Measurements from ENCODE around the gene FMN1.

The FMN1 gene

DNA sequence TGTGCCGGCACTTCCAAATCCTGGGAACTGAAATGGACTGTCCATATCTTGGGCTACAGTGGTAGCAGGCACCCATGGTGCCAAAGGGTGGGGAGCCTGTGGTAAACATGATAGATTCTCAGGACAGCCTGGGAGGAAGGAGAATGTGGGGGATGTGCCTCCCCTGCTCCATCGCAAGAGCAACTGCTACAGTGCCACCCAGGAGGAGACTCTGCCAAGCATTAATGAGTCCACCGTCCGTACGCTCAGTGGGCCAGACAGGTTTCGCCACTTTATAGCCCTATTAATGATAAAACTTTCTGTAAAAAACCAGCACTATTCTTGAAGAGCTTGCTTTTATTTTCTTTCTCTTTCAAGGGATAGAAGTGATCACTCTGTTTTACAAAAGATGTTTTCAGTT lies 75.2 kb downstream of the FMN1 start:
- no peak for DNase-seq

DNA sequence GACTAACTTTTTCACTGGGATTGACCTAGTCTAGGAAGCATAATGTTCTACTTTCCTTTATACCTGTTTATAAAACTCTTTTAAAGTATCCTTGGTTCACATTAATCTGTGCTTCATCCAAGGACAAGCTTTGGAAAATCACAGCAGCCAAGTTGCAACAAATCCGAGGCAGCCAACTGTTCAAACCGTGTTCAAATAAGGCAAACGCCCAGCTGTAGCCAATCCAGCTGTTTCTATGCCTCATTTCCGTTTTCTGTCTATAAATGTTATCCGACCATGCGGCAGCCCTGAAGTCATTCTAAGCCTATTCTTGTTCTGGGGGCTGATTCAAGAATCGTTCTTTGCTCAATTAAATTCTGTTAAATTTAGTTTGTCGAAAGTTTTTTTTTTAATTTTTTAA lies 78.3 kb downstream of the FMN1 start:
- no peak for DNase-seq

DNA sequence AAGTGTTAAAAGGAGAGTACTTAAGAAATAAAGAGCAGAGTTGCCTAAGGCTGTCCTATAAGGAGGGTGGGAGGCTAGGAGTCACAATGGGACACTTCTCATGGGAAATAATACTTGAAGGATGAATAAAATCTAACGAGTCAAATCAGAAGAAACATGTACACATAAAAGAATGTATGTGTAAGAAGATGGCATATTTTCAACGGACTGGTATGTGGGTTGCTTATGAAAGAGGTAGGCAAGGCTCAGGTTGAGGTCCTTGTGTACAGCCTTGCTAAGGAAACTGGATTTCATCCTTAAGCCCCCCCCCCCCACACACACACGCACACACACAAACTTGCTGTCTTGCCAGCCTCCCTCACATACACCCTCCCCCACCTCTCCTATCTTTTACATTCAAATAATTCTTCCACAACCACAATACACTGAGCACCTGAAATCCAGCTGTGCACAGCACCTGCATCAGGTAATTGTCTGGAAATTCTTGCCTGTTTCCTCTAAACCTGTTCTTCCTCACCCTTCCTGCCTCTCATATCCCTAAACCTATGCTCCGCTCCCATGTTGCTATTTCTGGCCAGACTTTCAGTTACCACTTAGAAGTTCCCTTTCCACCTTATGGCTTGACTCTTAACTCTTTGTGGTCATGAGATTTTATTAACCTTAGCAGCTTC lies 79.2 kb downstream of the FMN1 start:
- no peak for DNase-seq

DNA sequence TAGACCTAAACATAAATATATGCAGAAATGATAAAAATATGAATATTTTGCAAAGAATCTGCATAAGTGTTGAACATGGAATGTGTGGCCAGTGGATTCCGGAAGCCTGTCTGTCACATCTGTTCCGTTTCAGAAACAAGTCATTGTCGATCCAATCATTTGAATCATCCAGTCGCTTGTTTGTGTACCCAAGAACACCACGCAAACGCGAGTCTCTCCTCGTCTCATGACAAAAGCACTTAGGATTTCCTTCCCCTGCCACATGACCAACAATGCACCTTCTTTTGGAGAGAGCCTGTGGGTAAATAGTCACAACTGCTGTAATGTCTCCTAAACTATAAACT lies 80.2 kb downstream of the FMN1 start:
- no peak for DNase-seq

DNA sequence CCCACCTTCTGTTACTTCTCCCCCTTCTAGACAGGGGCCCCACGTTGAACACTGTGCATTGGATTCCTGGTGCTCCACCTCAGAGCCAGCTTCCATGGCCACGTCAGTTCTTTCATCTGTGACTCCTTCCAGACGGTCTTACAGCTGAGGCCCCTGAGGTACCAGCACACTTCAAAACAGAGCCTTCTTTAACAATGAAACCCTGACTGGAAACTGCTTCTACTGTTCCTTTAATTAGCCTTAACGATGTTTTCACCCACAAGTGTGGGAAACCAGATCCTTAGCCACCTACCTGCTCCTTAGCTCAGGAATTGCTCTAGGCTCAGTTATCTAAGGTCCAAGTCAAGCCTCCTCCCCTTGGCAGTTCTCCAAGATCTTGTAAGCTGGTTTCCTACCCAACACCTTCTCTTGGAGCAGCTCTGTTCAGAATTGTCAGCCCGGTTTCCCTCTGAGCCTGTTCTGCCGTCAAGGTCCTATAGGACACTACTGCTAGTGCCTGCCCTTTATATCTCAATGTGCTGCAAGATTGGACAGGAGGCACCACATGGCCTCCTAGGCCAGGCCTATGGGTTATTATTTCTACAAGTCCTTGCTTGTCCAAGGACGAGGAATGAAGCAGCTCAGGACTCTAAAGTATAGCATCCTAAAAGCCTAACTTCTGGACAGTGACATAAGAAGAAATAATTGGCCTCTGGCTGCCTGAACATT lies 80.7 kb downstream of the FMN1 start:
- no peak for DNase-seq

DNA sequence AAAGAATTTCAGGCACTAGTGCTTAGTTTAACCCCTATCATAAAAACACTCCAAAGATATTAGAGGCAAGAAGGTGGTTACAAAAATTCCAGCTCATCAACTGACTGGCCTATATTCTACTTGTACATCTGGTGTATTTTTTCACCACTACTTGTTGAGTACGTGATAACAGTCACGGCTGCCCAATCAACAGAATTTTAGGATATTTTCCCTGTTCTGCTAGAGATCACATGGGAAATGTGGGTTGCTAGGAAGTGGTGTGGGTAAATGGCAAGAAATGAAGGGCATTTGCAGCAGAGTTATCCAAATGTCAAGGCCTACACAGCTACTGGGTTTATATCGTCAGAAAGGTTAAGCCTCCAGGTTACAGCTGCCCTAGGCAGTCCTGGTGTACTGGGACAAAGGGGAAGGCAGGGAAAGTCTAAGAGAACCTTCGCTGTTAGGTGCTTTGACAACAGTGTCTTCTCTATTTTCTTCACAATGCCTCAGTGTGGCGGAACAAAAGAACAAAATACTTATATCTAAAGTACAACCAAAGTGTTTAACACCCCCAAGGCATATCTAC lies 81.9 kb downstream of the FMN1 start:
- no peak for DNase-seq

DNA sequence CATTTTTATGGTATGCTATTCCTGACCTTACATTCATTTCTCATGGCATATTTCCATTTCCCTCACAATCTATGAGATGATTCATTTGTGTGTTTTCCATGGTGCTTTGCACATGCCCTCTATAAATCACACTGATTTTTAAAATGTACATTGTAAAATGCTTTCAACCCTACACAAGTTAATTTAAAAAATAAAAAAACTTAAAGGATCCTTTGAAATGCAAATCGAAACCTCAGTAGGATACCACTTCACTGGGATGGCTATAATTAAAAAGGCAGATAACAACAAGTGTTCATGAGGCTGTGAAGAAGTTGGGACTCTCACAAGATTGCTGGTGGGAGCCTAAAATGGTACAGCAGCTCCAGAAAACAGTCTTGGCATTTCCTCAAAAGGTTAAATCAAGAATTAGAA lies 83.5 kb downstream of the FMN1 start:
- no peak for DNase-seq

DNA sequence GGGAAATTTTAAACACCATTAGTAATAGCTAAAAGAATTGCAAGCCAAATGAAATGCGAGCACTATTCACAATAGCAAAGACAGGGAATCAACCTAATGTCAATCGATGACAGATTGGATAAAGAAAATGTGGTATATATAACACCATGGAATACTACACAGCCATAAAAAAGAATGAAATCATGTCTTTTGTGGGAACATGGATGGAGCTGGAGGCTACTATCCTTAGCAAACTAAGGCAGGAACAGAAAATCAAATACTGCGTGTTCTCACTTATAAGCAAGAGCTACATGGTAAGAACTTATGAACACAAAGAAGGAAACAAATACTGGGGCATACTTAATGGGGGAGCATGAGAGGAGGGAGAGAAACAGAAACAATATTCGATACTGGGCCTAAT lies 85.2 kb downstream of the FMN1 start:
- no peak for DNase-seq

DNA sequence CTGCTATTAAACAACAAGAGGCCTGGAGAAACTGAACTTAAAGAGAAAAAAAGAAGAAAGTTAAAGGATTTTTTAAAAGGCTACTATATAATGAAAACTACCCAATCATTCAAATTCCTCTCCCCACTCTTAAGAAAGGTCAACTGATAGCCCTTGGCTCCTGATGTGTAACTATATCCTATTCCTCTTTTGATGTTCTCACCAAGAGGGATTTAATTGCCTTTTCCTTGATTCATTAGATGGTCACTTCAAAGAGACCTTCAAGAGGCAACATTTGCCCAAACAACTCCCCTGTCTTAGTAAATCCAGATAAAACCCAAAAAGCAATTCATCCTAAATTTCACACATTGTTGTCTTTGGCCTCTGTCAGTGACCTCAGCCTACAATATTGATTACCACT lies 86.0 kb downstream of the FMN1 start:
- DNase-seq = no peak

DNA sequence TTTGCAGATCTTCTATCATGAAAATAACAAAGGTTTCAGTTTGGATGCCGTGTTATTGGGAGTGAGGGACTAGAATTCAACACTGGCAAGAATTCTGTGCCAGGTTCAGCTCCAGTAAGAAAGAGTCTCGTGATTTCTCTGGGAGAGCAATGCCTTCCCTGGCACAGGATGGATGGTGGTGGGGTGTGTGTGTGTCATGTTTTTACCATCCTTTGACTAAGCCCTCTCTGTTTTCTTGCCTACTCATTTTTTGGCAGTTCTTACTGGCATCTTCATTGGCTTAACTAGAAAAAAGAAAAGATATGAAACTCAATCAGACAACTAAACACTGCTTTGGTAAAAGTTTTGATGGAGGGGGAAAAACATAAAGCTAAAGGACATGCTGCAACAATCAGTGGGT lies 86.6 kb downstream of the FMN1 start:
- DNase-seq = no peak

DNA sequence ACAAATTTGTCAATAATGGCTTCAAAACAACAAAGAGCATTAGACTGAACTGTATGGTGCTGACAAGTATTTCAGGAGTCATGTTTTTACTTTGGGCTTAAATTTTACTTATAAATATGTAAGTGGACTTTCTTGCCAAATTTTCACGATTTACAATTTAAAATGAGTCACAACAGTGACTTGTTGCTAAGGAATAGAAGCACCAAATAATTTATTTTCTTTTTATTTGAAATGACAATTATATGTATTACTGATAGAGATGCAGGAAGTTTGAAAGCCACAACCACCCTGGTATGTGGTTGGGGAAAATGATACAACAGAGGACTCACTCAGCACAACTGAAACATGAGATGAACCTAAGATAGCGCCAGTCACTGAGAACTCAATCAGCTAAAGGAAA lies 90.3 kb downstream of the FMN1 start:
- no peak for DNase-seq

DNA sequence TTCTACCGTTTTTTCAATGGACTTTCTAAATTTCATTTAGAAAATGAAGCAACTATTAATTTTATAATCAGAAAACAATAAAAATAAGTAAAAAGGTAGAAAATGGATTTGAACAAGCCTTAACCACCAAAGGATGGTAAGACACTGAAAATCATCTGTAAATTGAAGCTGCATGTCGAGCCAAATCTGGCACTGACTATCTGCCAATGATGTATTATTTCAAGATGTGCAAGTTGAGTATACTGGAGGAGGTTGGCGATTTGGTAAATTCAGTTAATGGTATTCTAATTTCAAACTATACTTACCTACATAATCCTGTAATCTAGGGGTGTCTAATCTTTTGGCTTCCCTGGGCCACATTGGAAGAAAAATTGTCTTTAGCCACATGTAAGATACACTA lies 93.5 kb downstream of the FMN1 start:
- DNase-seq = no peak

DNA sequence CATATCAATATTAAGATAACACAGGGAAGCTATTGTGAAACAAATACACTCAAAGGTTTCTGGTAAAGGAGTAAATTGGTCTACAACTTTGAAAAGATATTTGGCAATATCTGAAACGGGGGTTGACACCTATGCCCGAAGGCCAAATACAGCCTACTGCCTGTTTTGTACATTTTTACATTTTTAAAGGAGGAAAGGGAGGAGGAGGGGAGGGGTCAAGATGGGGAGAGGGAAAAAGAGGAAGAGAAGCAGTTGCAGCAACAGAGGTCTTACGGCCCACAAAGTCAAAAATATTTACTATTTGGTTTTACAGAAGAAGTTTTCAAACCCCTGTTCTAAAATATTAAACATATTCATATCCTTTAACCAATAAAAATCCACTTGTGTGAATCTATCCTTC lies 94.2 kb downstream of the FMN1 start:
- DNase-seq = no peak

DNA sequence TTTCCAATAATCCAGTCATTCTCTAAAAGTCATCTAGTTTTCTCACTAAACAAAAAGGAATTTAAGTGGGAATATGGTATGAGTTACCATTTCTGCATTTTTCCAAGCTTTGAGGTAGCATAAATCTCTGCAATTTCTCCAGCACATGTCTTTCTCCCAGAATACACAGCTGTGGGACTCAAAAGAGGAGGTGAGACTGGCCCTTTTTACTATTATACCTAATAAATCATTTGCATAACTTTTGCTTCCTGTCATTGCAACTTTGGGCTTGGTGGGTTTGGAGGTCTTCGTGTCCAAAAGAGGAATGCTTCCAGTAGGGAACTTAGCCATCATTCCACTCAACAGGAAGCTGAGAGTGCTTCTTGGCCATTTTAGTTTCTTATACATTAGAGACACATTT lies 94.8 kb downstream of the FMN1 start:
- DNase-seq = no peak

DNA sequence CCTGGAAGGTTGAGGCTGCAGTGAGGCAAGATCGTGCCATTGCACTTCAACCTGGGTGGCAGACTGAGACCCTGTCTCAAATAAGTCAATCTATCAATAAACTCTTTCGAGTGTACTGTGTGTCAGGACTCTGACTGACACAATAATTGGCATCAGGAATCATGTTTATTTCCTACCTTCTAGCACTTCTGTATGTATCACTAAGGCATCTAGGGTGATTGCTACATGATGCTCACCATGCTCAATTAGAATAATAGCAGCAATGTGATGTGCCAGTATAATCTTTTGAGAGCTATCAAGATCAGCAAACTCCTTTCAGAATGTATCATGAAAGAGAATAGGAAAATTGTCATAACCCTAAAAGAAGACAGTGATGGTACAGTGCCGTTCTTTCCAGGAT lies 95.3 kb downstream of the FMN1 start:
- DNase-seq = no peak

DNA sequence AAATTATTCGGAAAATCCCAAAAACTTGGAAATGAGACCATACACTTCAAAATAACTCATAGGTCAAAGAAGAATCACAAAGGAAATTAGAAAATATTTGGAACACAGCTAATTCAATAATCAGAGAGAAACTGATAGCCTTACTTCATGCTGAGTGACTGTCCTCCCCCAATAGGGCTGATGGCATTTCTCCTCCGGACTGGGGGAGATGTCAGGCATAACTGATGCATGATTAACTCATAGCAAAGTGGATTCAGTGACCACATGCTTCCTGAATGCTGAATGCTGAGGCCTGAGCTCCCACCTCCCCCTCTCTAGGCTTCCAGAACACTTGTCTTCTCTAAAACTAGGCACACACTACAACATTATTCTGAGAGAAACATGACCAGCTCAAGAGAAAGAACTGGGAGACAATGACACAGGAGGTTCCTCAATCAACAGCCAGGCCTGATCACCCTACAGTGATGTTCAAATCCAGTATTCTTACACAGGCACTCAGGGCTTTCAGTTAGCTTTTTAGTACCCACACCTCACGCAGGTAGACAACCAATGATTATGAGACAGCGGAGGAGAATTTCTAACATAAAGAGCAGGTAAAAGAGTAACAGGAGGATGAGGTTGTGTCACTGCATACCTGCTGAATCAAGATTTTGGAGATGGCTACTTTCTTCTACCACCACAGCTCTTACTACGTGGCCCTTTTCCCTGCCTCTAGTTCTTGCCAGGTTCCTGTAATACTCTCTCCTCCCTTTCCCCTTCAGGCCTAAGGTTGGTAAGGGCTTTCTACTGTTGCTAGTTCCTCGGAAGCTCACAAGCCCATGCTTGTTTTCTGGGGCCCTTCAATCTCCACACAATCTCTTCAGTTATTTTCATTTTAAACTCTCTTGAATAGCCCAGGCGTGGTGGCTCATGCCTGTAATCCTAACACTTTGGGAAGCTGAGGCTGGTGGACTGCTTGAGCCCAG lies 96.1 kb downstream of the FMN1 start:
- DNase-seq = no peak

DNA sequence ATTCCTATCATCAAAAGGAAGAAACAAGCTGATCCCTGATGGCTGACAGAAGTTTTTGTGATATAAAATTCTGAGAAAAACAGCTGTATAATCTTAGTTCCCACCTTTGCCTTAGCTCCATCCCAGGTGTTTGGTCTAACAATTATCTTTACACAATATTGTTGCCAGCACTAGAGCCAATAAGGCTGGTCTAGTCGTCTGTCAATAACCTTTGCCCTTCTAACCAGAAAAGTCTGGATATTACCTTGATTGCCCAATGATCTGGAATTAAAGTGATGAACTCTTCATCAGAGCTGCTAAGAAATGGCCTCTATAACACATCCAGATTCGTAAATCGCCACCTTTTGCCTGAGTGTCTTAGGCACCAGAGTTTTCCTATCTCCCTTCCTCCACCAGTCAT lies 98.4 kb downstream of the FMN1 start:
- no peak for DNase-seq

DNA sequence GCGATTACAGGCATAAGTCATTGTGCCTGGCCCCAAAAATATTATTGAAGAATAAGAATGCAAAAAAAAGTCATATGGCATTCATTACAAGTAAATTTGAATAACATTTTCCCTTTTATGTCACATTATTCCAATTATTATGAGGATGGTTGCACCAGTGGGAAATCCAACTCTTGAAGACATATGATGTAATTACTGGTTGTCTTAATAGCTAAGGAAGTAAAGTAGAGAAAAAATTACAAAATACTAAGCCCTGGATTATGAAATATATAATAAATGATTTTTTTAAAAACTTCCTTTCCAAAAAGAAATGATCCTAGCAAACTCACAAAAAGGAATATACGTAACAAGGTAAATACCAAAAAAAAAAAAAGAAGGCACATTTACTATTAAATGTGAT lies 98.9 kb downstream of the FMN1 start:
- no peak for DNase-seq

DNA sequence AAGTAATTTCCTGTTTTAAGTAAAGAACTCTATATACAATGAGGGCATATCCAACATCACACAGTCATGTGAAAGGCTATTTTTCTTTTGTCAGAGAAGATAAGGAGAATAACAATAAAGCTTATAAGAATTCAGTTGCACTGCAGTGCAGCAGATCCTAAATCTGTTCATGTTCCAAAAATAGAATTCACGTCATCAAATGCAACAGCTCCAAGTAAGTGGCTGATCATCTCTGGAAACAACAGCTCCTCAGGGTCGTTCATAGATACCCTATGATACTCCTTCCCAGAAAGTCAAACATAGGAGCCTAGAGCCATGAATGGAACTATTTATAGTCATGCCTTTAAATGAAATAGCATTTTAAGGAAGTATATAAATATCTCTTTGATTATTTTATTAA lies 100.2 kb downstream of the FMN1 start:
- no peak for DNase-seq

DNA sequence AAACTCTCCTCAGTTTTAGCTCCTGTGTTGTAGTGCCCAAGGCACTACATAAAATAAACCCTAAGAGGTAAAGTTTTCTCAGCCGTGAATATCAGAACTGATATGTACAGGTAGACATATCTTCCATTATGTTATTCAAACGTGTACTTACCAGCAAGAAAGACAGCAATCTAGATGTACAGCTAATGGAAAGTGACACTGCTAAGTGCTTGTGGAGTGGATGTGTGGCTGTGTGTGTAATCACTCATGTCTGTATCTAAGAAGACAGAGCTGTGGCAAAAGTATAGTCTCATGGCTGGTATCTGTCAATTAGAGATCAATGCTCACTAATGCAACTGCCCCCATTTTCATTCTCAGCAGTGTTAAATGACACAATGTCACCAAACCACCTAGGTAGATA lies 101.3 kb downstream of the FMN1 start:
- DNase-seq = no peak

DNA sequence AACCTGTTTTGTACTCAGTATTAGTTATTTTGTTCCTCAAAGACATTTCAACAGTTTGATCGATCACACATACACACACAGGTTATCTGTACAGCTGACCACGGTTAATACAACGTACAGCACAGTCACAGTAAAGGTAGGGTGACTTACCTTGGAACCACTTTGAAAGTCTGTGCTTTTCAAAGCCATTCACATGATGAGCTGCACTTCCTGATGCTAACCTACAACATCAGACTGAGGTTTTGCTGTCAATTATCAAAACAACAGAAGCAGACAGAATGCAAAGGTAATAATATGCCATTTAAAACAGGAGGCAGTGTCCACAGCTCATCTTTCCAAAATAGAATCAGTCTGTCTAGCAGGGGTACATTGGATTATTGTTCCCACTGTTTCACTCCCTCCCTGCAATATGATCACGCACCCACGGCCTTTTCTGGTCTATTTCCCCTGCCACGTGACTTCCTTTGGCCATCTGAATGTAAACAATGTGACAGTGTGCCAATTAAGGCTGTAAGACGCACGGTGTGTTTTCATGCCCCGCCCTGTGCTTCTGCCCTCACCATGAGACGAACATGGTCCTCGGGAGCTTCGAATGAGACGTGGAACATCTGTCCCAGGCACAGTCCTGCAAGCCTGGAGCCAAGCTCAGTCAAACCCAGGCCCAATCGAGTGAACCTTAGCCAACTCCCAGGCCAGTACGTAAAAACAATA lies 102.4 kb downstream of the FMN1 start:
- DNase-seq = no peak

DNA sequence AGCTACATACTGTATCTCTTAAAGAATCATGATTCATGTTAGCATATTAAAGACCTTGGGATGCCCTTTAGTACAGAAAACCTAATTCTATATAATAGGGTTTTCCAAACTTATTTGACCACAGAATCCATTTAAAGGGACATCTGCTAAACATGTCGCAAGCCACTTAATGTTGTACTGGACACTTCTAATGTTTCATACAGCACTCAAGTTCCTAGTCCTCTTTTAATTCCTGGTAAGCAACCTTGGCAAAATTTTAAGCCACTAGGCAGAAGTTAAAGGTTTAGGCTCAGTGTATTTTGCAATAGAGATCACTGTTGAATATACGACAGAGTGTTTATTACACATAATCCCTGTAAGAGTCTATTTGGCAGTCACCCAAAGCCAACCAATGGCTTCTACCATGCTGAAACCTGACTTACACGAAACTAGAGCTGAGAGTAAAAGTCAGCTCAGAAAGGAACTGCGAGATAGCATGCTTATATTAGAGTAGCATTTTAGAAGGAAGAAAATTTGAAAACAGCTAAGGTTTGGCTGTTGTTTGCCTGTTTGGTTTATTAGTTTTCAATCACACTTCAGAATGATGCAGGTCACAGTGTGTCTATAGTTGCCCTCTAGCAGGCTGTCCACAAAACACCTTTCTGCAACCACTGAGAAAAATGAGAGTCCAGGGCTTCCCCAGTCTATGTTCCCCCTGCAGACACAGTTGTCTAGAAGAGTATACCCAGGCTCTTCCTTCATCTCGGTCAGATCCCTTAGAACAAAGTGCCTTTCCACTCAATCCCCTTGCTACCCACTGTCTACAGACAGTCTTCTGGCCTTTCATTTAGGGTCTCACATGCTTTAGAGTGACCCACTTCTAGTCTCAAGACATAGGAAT lies 104.4 kb downstream of the FMN1 start:
- DNase-seq = peak; percentile 94

Measured in NCI-H524 treated with DMSO at 0.1 percent for 48 hours (cell line).